HG03378 (cell line): Measurements from ENCODE around the gene SSX1.
"Not testable (repeated sequence)": the region's sequence is repeated elsewhere in the genome, so short reads cannot be mapped to it uniquely, and the experiment has no call there.

Source experiments
- ATAC-seq: cut with Tn5 transposase; IDR thresholded peaks from one replicate; pipeline ENCODE4 v1.9.1; 2021; ENCODE audit warnings: mild to moderate bottlenecking, moderate library complexity; ENCODE audit not compliant: unreplicated experiment

Gene SSX1, protein sequence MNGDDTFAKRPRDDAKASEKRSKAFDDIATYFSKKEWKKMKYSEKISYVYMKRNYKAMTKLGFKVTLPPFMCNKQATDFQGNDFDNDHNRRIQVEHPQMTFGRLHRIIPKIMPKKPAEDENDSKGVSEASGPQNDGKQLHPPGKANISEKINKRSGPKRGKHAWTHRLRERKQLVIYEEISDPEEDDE

DNA sequence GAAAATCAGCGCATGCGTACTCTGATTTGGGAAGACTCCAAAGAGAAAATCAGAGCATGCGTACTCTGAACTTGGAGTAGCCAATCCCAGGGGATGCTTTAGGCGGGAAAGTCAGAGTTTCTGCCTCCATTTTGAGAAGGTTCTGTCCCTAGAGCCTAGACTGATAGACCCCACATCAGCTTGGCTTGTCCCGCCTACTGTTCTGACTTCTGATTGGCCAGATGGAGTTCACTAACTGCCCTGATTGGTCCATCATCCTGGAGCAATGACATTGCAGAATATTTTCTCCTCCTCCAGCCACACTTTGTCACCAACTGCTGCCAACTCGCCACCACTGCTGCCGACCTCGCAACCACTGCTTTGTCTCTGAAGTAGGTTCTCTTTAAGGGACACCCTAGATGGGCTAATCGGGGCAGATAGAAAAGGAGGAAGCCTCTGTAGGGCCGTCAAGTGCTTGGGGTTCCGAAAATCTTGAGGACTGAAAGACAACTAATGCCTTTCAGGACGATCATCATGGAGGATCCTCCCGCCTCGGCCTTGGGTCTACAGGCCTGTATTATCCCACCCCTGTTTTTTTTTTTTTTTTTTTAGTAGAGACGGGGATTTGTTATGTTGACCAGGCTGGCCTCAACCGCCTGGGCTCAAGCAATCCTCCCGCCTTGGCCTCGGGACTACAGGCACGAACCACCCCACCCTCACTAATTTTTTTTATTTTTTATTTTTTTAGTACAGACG is at the start of gene SSX1:
Gene SSX1, plus strand, starts transcription at position 331 of the 735 bp plus-strand sequence. CDS start 1,850 bp downstream, outside the sequence.
- ATAC-seq: not testable (repeated sequence)

DNA sequence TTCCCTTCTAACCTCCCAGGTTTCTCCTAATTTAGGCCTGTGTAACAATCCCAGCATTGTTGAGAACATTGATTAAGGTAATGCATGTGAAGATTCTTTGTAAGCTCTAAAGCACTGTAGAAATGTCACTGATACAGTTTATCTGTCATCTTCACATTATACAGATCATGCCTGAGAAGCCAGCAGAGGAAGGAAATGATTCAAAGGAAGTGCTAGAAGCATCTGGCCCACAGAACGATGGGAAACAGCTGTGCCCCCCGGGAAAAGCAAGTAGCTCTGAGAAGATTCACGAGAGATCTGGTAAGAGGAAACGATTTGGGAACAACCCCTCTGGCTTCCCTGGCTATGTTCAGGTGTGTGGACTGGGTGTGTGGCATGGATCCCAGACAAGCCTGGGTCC is 40.9 kb upstream of the SSX1 start:
- not testable (repeated sequence) for ATAC-seq

DNA sequence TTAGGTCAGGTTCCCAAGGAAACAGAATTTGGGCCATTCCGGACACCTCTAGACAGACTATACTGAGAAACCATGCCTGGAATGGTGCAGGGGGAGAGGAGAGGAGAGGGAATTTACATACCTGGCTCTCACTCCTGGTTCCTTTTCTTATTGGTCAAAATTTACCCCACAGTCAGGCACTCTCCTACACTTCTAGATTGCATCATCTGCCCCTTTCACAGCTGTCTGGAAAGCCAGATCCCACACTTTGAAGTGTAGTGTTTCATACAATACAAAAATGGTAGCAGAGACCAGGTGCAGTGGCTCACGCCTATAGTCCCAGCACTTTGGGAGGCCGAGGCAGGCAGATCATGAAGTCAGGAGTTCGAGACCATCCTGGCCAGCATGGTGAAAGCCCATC is 31.0 kb upstream of the SSX1 start:
- not testable (repeated sequence) for ATAC-seq

DNA sequence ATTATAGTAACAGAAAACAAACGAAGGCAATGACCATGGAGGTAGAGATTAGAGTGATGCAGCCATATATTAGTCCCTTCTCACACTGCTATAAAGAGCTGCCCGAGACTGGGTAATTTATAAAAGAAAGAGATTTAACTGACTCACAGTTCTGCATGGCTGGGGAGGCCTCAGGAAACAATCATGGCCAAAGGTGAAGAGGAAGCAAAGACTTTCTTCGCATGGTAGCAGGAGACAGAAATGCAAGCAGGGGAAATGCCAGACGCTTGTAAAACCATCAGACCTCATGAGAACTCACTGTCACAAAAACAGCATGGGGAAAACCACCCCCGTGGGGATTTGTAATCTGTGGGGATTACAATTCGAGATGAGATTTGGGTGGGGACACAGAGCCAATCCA is 2.2 kb upstream of the SSX1 start:
- ATAC-seq: not testable (repeated sequence)

DNA sequence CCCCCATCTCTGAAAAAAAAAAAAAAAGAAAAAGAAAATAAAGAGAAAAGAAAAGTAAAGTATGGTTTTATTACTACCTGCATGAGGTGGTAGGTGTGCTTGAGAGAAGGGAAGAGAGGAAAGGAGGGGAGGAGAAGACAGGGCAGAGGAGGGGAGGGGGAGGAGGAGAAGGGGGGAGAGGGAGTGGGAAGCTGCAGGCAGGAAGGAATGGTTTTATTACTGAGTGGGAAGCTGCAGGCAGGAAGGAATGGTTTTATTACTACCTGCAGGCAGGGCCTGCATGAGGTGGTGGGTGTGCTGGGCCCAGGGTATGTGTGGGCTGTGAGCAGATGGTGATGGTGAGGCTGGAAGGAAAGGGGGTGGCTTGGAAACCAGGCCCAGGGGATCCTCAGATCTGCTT is 19.2 kb downstream of the SSX1 start:
- not testable (repeated sequence) for ATAC-seq

DNA sequence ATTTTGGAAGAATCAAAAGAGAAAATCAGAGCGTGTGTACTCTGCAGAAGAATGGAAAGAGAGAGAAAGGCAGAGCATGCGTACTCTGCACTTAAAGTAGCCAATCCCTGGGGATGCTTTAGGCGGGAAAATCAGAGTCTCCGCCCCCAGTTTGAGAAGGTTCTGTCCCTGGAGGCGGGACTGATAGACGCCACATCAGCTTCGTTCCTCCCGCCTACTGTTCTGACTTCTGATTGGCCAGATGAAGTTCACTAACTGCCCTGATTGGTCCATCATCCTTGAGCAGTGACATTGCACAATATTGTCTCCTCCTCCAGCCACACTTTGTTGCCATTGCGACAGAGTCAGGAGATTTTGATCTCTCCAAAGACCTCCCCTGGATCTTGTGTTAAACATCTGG is 23.8 kb downstream of the SSX1 start:
- no peak for ATAC-seq

DNA sequence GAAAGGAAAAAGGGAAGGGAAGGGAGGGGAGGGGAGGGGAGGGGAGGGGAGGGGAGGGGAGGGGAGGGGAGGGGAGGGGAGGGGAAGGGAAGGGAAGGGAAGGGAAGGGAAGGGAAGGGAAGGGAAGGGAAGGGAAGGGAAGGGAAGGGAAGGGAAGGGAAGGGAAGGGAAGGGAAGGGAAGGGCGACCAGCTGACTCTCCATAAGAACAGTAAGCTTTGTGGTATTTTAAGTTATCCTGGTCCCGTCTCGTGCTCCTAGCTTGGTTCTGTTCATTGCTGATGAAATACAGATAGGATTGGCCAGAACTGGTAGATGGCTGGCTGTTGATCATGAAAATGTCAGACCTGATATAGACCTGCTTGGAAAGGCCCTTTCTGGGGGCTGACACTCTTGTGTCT is 25.5 kb downstream of the SSX1 start:
- not testable (repeated sequence) for ATAC-seq

DNA sequence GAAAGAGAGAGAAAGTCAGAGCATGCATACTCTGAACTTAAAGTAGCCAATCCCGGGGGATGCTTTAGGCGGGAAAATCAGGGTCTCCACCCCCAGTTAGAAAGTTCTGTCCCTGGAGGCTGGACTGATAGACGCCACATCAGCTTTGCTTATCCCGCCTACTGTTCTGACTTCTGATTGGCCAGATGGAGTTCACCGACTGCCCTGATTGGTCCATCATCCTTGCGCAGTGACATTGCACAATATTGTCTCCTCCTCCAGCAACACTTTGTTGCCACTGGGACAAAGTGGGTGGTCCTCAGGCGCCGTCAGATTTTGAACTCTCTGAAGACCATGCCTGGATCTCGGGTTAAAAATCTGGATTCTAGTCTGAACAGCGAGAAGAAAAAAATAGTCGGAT is 51.0 kb downstream of the SSX1 start:
- no peak for ATAC-seq

DNA sequence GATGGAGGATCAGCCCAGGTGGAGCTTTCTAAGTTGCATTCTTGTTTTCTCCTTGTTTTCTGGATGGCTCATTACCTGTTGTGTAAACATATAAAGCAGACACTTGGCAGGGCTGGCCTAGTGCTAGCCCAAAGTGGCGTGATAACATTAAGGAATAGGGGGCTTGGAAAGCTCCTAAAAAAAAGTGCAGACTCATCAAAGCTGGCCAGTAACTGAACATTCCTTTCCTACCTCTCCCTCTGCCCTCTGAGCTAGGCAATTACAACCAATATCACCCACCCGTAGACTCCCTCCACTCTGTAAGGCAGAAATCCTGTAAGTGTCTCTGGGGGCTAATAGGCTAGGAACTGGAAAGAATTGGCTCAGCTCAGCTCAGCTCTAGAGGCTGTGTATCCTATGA is 58.8 kb downstream of the SSX1 start:
- not testable (repeated sequence) for ATAC-seq
